CD4-positive, alpha-beta T cell treated with Interleukin-21 for 1 hour (primary cell): Measurements from ENCODE around the gene GUSB.
"Not testable (repeated sequence)": the region's sequence is repeated elsewhere in the genome, so short reads cannot be mapped to it uniquely, and the experiment has no call there.

Source experiments
- DNase-seq: peaks from one replicate; pipeline ENCODE4 v3.0.0-alpha.2; 2020

GUSB gene

GRCh38 chr7:65981965-65982792 lies at the start of gene GUSB:
Gene GUSB (minus strand): TSS chr7:65982213. CDS start chr7:65982183, 30 bp downstream.
- peak; percentile 92 for DNase-seq

- DNase-seq, result not testable (repeated sequence)
These were observed 46.3 kb upstream of the GUSB start for GRCh38 chr7:66028342-66028741.

GRCh38 chr7:66016131-66016461 lies 34.1 kb upstream of the GUSB start:
- no peak for DNase-seq

GRCh38 chr7:66015440-66016130 lies 33.6 kb upstream of the GUSB start:
- no peak for DNase-seq

GRCh38 chr7:66013938-66014337 lies 31.9 kb upstream of the GUSB start:
- no peak for DNase-seq

- no peak for DNase-seq
These were observed 25.2 kb upstream of the GUSB start for GRCh38 chr7:66007232-66007631.

GRCh38 chr7:66005115-66005671 lies 23.2 kb upstream of the GUSB start:
- not testable (repeated sequence) for DNase-seq

GRCh38 chr7:66000823-66001417 lies 18.9 kb upstream of the GUSB start:
- DNase-seq, result not testable (repeated sequence)

- DNase-seq, result not testable (repeated sequence)
These were observed 13.0 kb upstream of the GUSB start for GRCh38 chr7:65994984-65995383.

- DNase-seq, result no peak
These were observed 10.5 kb upstream of the GUSB start for GRCh38 chr7:65992526-65992925.

GRCh38 chr7:65991829-65992228 lies 9.8 kb upstream of the GUSB start:
- not testable (repeated sequence) for DNase-seq

GRCh38 chr7:65989694-65990080 lies 7.7 kb upstream of the GUSB start:
- DNase-seq, result no peak

GRCh38 chr7:65988503-65988902 lies 6.5 kb upstream of the GUSB start:
- DNase-seq, result not testable (repeated sequence)

GRCh38 chr7:65988084-65988483 lies 6.1 kb upstream of the GUSB start:
- no peak for DNase-seq

- no peak for DNase-seq
These were observed 2.1 kb upstream of the GUSB start for GRCh38 chr7:65983965-65984658.

GRCh38 chr7:65980478-65981250 lies 1.3 kb downstream of the GUSB start:
- peak; percentile 69 for DNase-seq

GRCh38 chr7:65979583-65980477 lies 2.2 kb downstream of the GUSB start:
- DNase-seq, result no peak

GRCh38 chr7:65978891-65979582 lies 3.0 kb downstream of the GUSB start:
- no peak for DNase-seq

GRCh38 chr7:65976659-65977196 lies 5.3 kb downstream of the GUSB start:
- DNase-seq, result no peak

GRCh38 chr7:65975814-65976445 lies 6.1 kb downstream of the GUSB start:
- no peak for DNase-seq
